Stimulated activated memory B cell treated with anti-CD40 and anti-IgM and Interleukin-4, amounts not matched to agents 10 μg/mL and 1 μg/mL and 100 μg/mL, for 72 hours (primary cell): ENCODE results near the gene MRPL3.
A peak's percentile ranks its signal among the peaks of the same experiment; 100 is the strongest.

ENCODE experiments used
- ATAC-seq: fragments of 150-1000 bp; cut with Tn5 transposase; 2 replicates; pipeline ENCODE4 v1.10.0; 2021
- H3K27ac Mint-ChIP-seq: one replicate; pipeline ENCODE4 v1.8.0; 2022; ENCODE audit warnings: mild to moderate bottlenecking, mixed read lengths
- H3K27me3 Mint-ChIP-seq: one replicate; pipeline ENCODE4 v1.8.0; 2022; ENCODE audit warnings: mixed read lengths
- H3K36me3 Mint-ChIP-seq: one replicate; pipeline ENCODE4 v1.8.0; 2022; ENCODE audit warnings: mixed read lengths
- H3K4me1 Mint-ChIP-seq: one replicate; pipeline ENCODE4 v1.8.0; 2022; ENCODE audit warnings: mixed read lengths
- H3K4me3 Mint-ChIP-seq: one replicate; pipeline ENCODE4 v1.8.0; 2022; ENCODE audit warnings: mild to moderate bottlenecking, moderate library complexity, mixed read lengths
- H3K9me3 Mint-ChIP-seq: one replicate; pipeline ENCODE4 v1.8.0; 2022; ENCODE audit warnings: mixed read lengths

Gene MRPL3

GRCh38 chr3:131502530-131503319, at the start of gene MRPL3:
TSS of gene MRPL3 (minus strand) at chr3:131502971. CDS start at chr3:131502821, 150 bp downstream.
- Mint-ChIP-seq H3K27me3 (no peaks in the 10 kb centered on the region), H3K27ac (peak within 1 kb of the TSS; percentile 99), H3K4me3 (peak within 1 kb of the TSS; percentile 99), H3K4me1 (peaks cover 30% of the 10 kb centered on the region), H3K9me3 (no peaks in the 10 kb centered on the region), H3K36me3 (peaks cover 13% of the 10 kb centered on the region)
- ATAC-seq, result peak; percentile 95

- no peak for ATAC-seq
- Mint-ChIP-seq H3K27ac (no peak overlapping the region), H3K4me1 (peaks cover 5% of the 10 kb centered on the region), H3K36me3 (no peaks in the 10 kb centered on the region), H3K9me3 (no peaks in the 10 kb centered on the region), H3K4me3 (no peak overlapping the region), H3K27me3 (peaks cover 7% of the 10 kb centered on the region)
Measured at GRCh38 chr3:131551761-131552160, 49.0 kb upstream of the MRPL3 start.

GRCh38 chr3:131550562-131551465, 48.0 kb upstream of the MRPL3 start:
- H3K4me3 Mint-ChIP-seq, result no peak overlapping the region
- no peaks in the 10 kb centered on the region for H3K36me3 Mint-ChIP-seq
- peaks cover 7% of the 10 kb centered on the region for H3K27me3 Mint-ChIP-seq
- peaks cover 5% of the 10 kb centered on the region for H3K4me1 Mint-ChIP-seq
- H3K9me3 Mint-ChIP-seq, result no peaks in the 10 kb centered on the region
- ATAC-seq, result no peak
- no peak overlapping the region for H3K27ac Mint-ChIP-seq

- H3K27me3 Mint-ChIP-seq, result peaks cover 7% of the 10 kb centered on the region
- H3K4me1 Mint-ChIP-seq, result peaks cover 5% of the 10 kb centered on the region
- H3K36me3 Mint-ChIP-seq, result no peaks in the 10 kb centered on the region
- no peaks in the 10 kb centered on the region for H3K9me3 Mint-ChIP-seq
- ATAC-seq, result no peak
- H3K4me3 Mint-ChIP-seq, result no peak overlapping the region
- no peak overlapping the region for H3K27ac Mint-ChIP-seq
Measured at GRCh38 chr3:131549340-131549739, 46.6 kb upstream of the MRPL3 start.

GRCh38 chr3:131547585-131547984, 44.8 kb upstream of the MRPL3 start:
- Mint-ChIP-seq H3K36me3 (no peaks in the 10 kb centered on the region), H3K4me1 (no peaks in the 10 kb centered on the region), H3K27me3 (peaks cover 7% of the 10 kb centered on the region), H3K9me3 (no peaks in the 10 kb centered on the region), H3K4me3 (no peak overlapping the region), H3K27ac (no peak overlapping the region)
- ATAC-seq, result no peak

GRCh38 chr3:131546441-131546840, 43.7 kb upstream of the MRPL3 start:
- no peak for ATAC-seq
- Mint-ChIP-seq H3K27ac (no peak overlapping the region), H3K4me3 (no peak overlapping the region), H3K9me3 (no peaks in the 10 kb centered on the region), H3K36me3 (no peaks in the 10 kb centered on the region), H3K4me1 (no peaks in the 10 kb centered on the region), H3K27me3 (peaks cover 7% of the 10 kb centered on the region)

- Mint-ChIP-seq H3K4me1 (no peaks in the 10 kb centered on the region), H3K27ac (no peak overlapping the region), H3K27me3 (peaks cover 21% of the 10 kb centered on the region), H3K36me3 (no peaks in the 10 kb centered on the region), H3K9me3 (no peaks in the 10 kb centered on the region), H3K4me3 (no peak overlapping the region)
- ATAC-seq, result no peak
Measured at GRCh38 chr3:131544557-131544956, 41.8 kb upstream of the MRPL3 start.

GRCh38 chr3:131543714-131544113, 40.9 kb upstream of the MRPL3 start:
- no peak for ATAC-seq
- no peaks in the 10 kb centered on the region for H3K36me3 Mint-ChIP-seq
- peaks cover 18% of the 10 kb centered on the region for H3K27me3 Mint-ChIP-seq
- H3K4me1 Mint-ChIP-seq, result no peaks in the 10 kb centered on the region
- no peak overlapping the region for H3K27ac Mint-ChIP-seq
- H3K9me3 Mint-ChIP-seq, result no peaks in the 10 kb centered on the region
- no peak overlapping the region for H3K4me3 Mint-ChIP-seq

GRCh38 chr3:131541288-131541687, 38.5 kb upstream of the MRPL3 start:
- Mint-ChIP-seq H3K9me3 (no peaks in the 10 kb centered on the region), H3K36me3 (no peaks in the 10 kb centered on the region), H3K4me1 (no peaks in the 10 kb centered on the region), H3K27me3 (peaks cover 14% of the 10 kb centered on the region), H3K4me3 (no peak overlapping the region), H3K27ac (no peak overlapping the region)
- ATAC-seq, result no peak

GRCh38 chr3:131540821-131541220, 38.0 kb upstream of the MRPL3 start:
- ATAC-seq, result no peak

GRCh38 chr3:131540143-131540542, 37.4 kb upstream of the MRPL3 start:
- no peak overlapping the region for H3K27ac Mint-ChIP-seq
- H3K4me1 Mint-ChIP-seq, result no peaks in the 10 kb centered on the region
- no peaks in the 10 kb centered on the region for H3K9me3 Mint-ChIP-seq
- ATAC-seq, result no peak
- peaks cover 14% of the 10 kb centered on the region for H3K27me3 Mint-ChIP-seq
- no peak overlapping the region for H3K4me3 Mint-ChIP-seq
- no peaks in the 10 kb centered on the region for H3K36me3 Mint-ChIP-seq

More at GRCh38 chr3:131540821-131541220, 38.0 kb upstream of the MRPL3 start:
- no peaks in the 10 kb centered on the region for H3K9me3 Mint-ChIP-seq
- H3K27me3 Mint-ChIP-seq, result peaks cover 14% of the 10 kb centered on the region
- no peaks in the 10 kb centered on the region for H3K4me1 Mint-ChIP-seq
- H3K36me3 Mint-ChIP-seq, result no peaks in the 10 kb centered on the region
- no peak overlapping the region for H3K27ac Mint-ChIP-seq
- no peak overlapping the region for H3K4me3 Mint-ChIP-seq

- ATAC-seq, result no peak
Measured at GRCh38 chr3:131538968-131539367, 36.2 kb upstream of the MRPL3 start.

GRCh38 chr3:131537531-131537930, 34.8 kb upstream of the MRPL3 start:
- ATAC-seq, result no peak
- Mint-ChIP-seq H3K4me3 (no peak overlapping the region), H3K27me3 (peaks cover 14% of the 10 kb centered on the region), H3K9me3 (peaks cover under 1% of the 10 kb centered on the region), H3K4me1 (no peaks in the 10 kb centered on the region), H3K27ac (no peak overlapping the region), H3K36me3 (no peaks in the 10 kb centered on the region)

More at GRCh38 chr3:131538968-131539367, 36.2 kb upstream of the MRPL3 start:
- peaks cover 14% of the 10 kb centered on the region for H3K27me3 Mint-ChIP-seq
- H3K27ac Mint-ChIP-seq, result no peak overlapping the region
- H3K36me3 Mint-ChIP-seq, result no peaks in the 10 kb centered on the region
- H3K9me3 Mint-ChIP-seq, result no peaks in the 10 kb centered on the region
- H3K4me1 Mint-ChIP-seq, result no peaks in the 10 kb centered on the region
- H3K4me3 Mint-ChIP-seq, result no peak overlapping the region

- H3K4me3 Mint-ChIP-seq, result no peak overlapping the region
Measured at GRCh38 chr3:131535596-131535995, 32.8 kb upstream of the MRPL3 start.

GRCh38 chr3:131535131-131535530, 32.4 kb upstream of the MRPL3 start:
- no peaks in the 10 kb centered on the region for H3K36me3 Mint-ChIP-seq
- peaks cover 5% of the 10 kb centered on the region for H3K27me3 Mint-ChIP-seq
- no peak for ATAC-seq
- no peaks in the 10 kb centered on the region for H3K4me1 Mint-ChIP-seq
- H3K27ac Mint-ChIP-seq, result no peak overlapping the region
- H3K4me3 Mint-ChIP-seq, result no peak overlapping the region
- peaks cover 2% of the 10 kb centered on the region for H3K9me3 Mint-ChIP-seq

More at GRCh38 chr3:131535596-131535995, 32.8 kb upstream of the MRPL3 start:
- Mint-ChIP-seq H3K36me3 (no peaks in the 10 kb centered on the region), H3K27ac (no peak overlapping the region), H3K4me1 (no peaks in the 10 kb centered on the region), H3K9me3 (peaks cover 2% of the 10 kb centered on the region), H3K27me3 (peaks cover 10% of the 10 kb centered on the region)
- ATAC-seq, result no peak
